ENCODE data around the gene GPR153. TPM values are rescaled to one million over a fixed set of nuclear protein-coding genes. Genes with fewer than 3 reads are reported as not detected.

The GPR153 gene
- 1.3 and 1.4 TPM in 2 replicates for polyA plus RNA-seq (2013)

GRCh38 chr1:6260961-6261614 is at the start of gene GPR153:
Gene GPR153, minus strand, starts transcription at chr1:6261098. Its CDS starts 6,193 bp downstream, at chr1:6254905.
- no peak within 1 kb of the TSS for H4K8ac ChIP-seq (ENCODE audit: low read depth, low read length)

GRCh38 chr1:6310116-6310848 is 49.4 kb upstream of the GPR153 start:
- H3K9ac ChIP-seq (ENCODE audit: low read length): no peak overlapping the region

More at GRCh38 chr1:6260961-6261614, at the start of gene GPR153:
- peaks cover 4% of the 10 kb centered on the region for H3K27me3 ChIP-seq (ENCODE audit: insufficient read depth, low read length)
- H2AFZ ChIP-seq (ENCODE audit: insufficient read depth, low read length, poor library complexity): peak within 1 kb of the TSS; percentile 26
- peak within 1 kb of the TSS; percentile 66 for H3K4me3 ChIP-seq (ENCODE audit: low read depth, low read length)
- no peaks in the 10 kb centered on the region for H3K36me3 ChIP-seq (ENCODE audit: control insufficient read depth in 1 of 2, insufficient read depth in 2 of 2, low read length in 2 of 2)
- no peaks in the 10 kb centered on the region for H3K9me3 ChIP-seq (ENCODE audit: insufficient read depth, low read depth, low read length)
- H4K12ac ChIP-seq (ENCODE audit: low read depth, low read length): no peak within 1 kb of the TSS
- H2BK5ac ChIP-seq (ENCODE audit: low read depth, low read length, poor library complexity): no peak within 1 kb of the TSS
- H2BK120ac ChIP-seq (ENCODE audit: insufficient read depth, low read length, poor library complexity): no peak within 1 kb of the TSS
- H3K23ac ChIP-seq (ENCODE audit: low read length): no peak within 1 kb of the TSS
- no peak within 1 kb of the TSS for H3K27ac ChIP-seq (ENCODE audit: low read depth, low read length)
- H3K79me2 ChIP-seq (ENCODE audit: control insufficient read depth, insufficient read depth, low read length, poor library complexity): no peaks in the 10 kb centered on the region
- no peak within 1 kb of the TSS for H3K9ac ChIP-seq (ENCODE audit: low read length)
- no CpG with 5 or more reads among the region's 78 CpGs for WGBS (ENCODE audit: extremely low coverage, insufficient coverage, insufficient read length)
- peak within 1 kb of the TSS; percentile 68 for H3K4me2 ChIP-seq (ENCODE audit: low read length)
- H4K91ac ChIP-seq (ENCODE audit: low read depth, low read length): no peak within 1 kb of the TSS
- no peak within 1 kb of the TSS for H2BK12ac ChIP-seq (ENCODE audit: low read length)
- no peaks in the 10 kb centered on the region for H3K79me1 ChIP-seq (ENCODE audit: low read length)
- no peak within 1 kb of the TSS for H3K14ac ChIP-seq (ENCODE audit: low read length)
- DNase-seq: peak in 1 of 2 donors; percentile 44
- no peak within 1 kb of the TSS for H3K4ac ChIP-seq (ENCODE audit: low read depth, low read length)
- no peak within 1 kb of the TSS for H3K18ac ChIP-seq (ENCODE audit: low read length)
- no peak within 1 kb of the TSS for H2AK5ac ChIP-seq (ENCODE audit: low read length)
- peaks cover 2 to 9% of the 10 kb centered on the region in 2 experiments for H3K4me1 ChIP-seq (ENCODE audit: control insufficient read depth in 1 of 2, insufficient read depth in 2 of 2, low read length in 2 of 2)

GRCh38 chr1:6309564-6309963 is 48.7 kb upstream of the GPR153 start:
- no peak for DNase-seq
- no peaks in the 10 kb centered on the region for H3K4me1 ChIP-seq (ENCODE audit: control insufficient read depth in 1 of 2, insufficient read depth in 2 of 2, low read length in 2 of 2)
- no peak overlapping the region for H3K18ac ChIP-seq (ENCODE audit: low read length)
- H3K9me3 ChIP-seq (ENCODE audit: insufficient read depth, low read depth, low read length): peaks cover 14% of the 10 kb centered on the region
- H3K79me1 ChIP-seq (ENCODE audit: low read length): no peaks in the 10 kb centered on the region
- no peak overlapping the region for H4K12ac ChIP-seq (ENCODE audit: low read depth, low read length)
- no peak overlapping the region for H2AK5ac ChIP-seq (ENCODE audit: low read length)
- no peak overlapping the region for H3K9ac ChIP-seq (ENCODE audit: low read length)
- peaks cover 0 to 3% of the 10 kb centered on the region in 2 experiments for H3K36me3 ChIP-seq (ENCODE audit: control insufficient read depth in 1 of 2, insufficient read depth in 2 of 2, low read length in 2 of 2)
- no peak overlapping the region for H3K14ac ChIP-seq (ENCODE audit: low read length)
- H3K4ac ChIP-seq (ENCODE audit: low read depth, low read length): no peak overlapping the region
- no CpG with 5 or more reads among the region's 7 CpGs for WGBS (ENCODE audit: extremely low coverage, insufficient coverage, insufficient read length)
- no peak overlapping the region for H3K4me2 ChIP-seq (ENCODE audit: low read length)
- no peak overlapping the region for H4K91ac ChIP-seq (ENCODE audit: low read depth, low read length)
- H3K27me3 ChIP-seq (ENCODE audit: insufficient read depth, low read length): no peaks in the 10 kb centered on the region
- no peak overlapping the region for H3K23ac ChIP-seq (ENCODE audit: low read length)
- H4K8ac ChIP-seq (ENCODE audit: low read depth, low read length): no peak overlapping the region
- H2BK12ac ChIP-seq (ENCODE audit: low read length): no peak overlapping the region
- no peaks in the 10 kb centered on the region for H3K79me2 ChIP-seq (ENCODE audit: control insufficient read depth, insufficient read depth, low read length, poor library complexity)
- no peak overlapping the region for H3K4me3 ChIP-seq (ENCODE audit: low read depth, low read length)
- no peak overlapping the region for H3K27ac ChIP-seq (ENCODE audit: low read depth, low read length)
- H2BK5ac ChIP-seq (ENCODE audit: low read depth, low read length, poor library complexity): no peak overlapping the region
- H2BK120ac ChIP-seq (ENCODE audit: insufficient read depth, low read length, poor library complexity): no peak overlapping the region
- H2AFZ ChIP-seq (ENCODE audit: insufficient read depth, low read length, poor library complexity): no peak overlapping the region

More at GRCh38 chr1:6310116-6310848, 49.4 kb upstream of the GPR153 start:
- H2AK5ac ChIP-seq (ENCODE audit: low read length): no peak overlapping the region
- no peak overlapping the region for H3K18ac ChIP-seq (ENCODE audit: low read length)
- H3K36me3 ChIP-seq (ENCODE audit: control insufficient read depth in 1 of 2, insufficient read depth in 2 of 2, low read length in 2 of 2): peaks cover 0 to 3% of the 10 kb centered on the region in 2 experiments
- no peak overlapping the region for H3K4me3 ChIP-seq (ENCODE audit: low read depth, low read length)
- H4K8ac ChIP-seq (ENCODE audit: low read depth, low read length): no peak overlapping the region
- no peak overlapping the region for H2BK5ac ChIP-seq (ENCODE audit: low read depth, low read length, poor library complexity)
- DNase-seq: no peak
- H2AFZ ChIP-seq (ENCODE audit: insufficient read depth, low read length, poor library complexity): no peak overlapping the region
- peaks cover 14% of the 10 kb centered on the region for H3K9me3 ChIP-seq (ENCODE audit: insufficient read depth, low read depth, low read length)
- H3K27ac ChIP-seq (ENCODE audit: low read depth, low read length): no peak overlapping the region
- H3K4me2 ChIP-seq (ENCODE audit: low read length): no peak overlapping the region
- WGBS (ENCODE audit: extremely low coverage, insufficient coverage, insufficient read length): no CpG with 5 or more reads among the region's 9 CpGs
- H2BK120ac ChIP-seq (ENCODE audit: insufficient read depth, low read length, poor library complexity): no peak overlapping the region
- H4K91ac ChIP-seq (ENCODE audit: low read depth, low read length): no peak overlapping the region
- no peak overlapping the region for H2BK12ac ChIP-seq (ENCODE audit: low read length)
- no peak overlapping the region for H4K12ac ChIP-seq (ENCODE audit: low read depth, low read length)
- no peaks in the 10 kb centered on the region for H3K79me2 ChIP-seq (ENCODE audit: control insufficient read depth, insufficient read depth, low read length, poor library complexity)
- no peaks in the 10 kb centered on the region for H3K4me1 ChIP-seq (ENCODE audit: control insufficient read depth in 1 of 2, insufficient read depth in 2 of 2, low read length in 2 of 2)
- no peak overlapping the region for H3K14ac ChIP-seq (ENCODE audit: low read length)
- H3K4ac ChIP-seq (ENCODE audit: low read depth, low read length): no peak overlapping the region
- H3K23ac ChIP-seq (ENCODE audit: low read length): no peak overlapping the region
- no peaks in the 10 kb centered on the region for H3K27me3 ChIP-seq (ENCODE audit: insufficient read depth, low read length)
- no peaks in the 10 kb centered on the region for H3K79me1 ChIP-seq (ENCODE audit: low read length)

- no peaks in the 10 kb centered on the region for H3K4me1 ChIP-seq (ENCODE audit: control insufficient read depth in 1 of 2, insufficient read depth in 2 of 2, low read length in 2 of 2)
- no peak overlapping the region for H3K4me3 ChIP-seq (ENCODE audit: low read depth, low read length)
- H3K4me2 ChIP-seq (ENCODE audit: low read length): no peak overlapping the region
- no peak overlapping the region for H2BK5ac ChIP-seq (ENCODE audit: low read depth, low read length, poor library complexity)
- H2AFZ ChIP-seq (ENCODE audit: insufficient read depth, low read length, poor library complexity): no peak overlapping the region
- H4K12ac ChIP-seq (ENCODE audit: low read depth, low read length): no peak overlapping the region
- no peaks in the 10 kb centered on the region for H3K79me2 ChIP-seq (ENCODE audit: control insufficient read depth, insufficient read depth, low read length, poor library complexity)
- no CpG with 5 or more reads among the region's 13 CpGs for WGBS (ENCODE audit: extremely low coverage, insufficient coverage, insufficient read length)
- H4K8ac ChIP-seq (ENCODE audit: low read depth, low read length): no peak overlapping the region
- no peak overlapping the region for H4K91ac ChIP-seq (ENCODE audit: low read depth, low read length)
- H2BK12ac ChIP-seq (ENCODE audit: low read length): no peak overlapping the region
- H3K9me3 ChIP-seq (ENCODE audit: insufficient read depth, low read depth, low read length): peaks cover 14% of the 10 kb centered on the region
- H3K4ac ChIP-seq (ENCODE audit: low read depth, low read length): no peak overlapping the region
- no peak overlapping the region for H3K9ac ChIP-seq (ENCODE audit: low read length)
- no peaks in the 10 kb centered on the region for H3K79me1 ChIP-seq (ENCODE audit: low read length)
- no peaks in the 10 kb centered on the region for H3K27me3 ChIP-seq (ENCODE audit: insufficient read depth, low read length)
- no peak overlapping the region for H3K18ac ChIP-seq (ENCODE audit: low read length)
- H3K23ac ChIP-seq (ENCODE audit: low read length): no peak overlapping the region
- peaks cover 0 to 3% of the 10 kb centered on the region in 2 experiments for H3K36me3 ChIP-seq (ENCODE audit: control insufficient read depth in 1 of 2, insufficient read depth in 2 of 2, low read length in 2 of 2)
- no peak overlapping the region for H3K27ac ChIP-seq (ENCODE audit: low read depth, low read length)
- H2BK120ac ChIP-seq (ENCODE audit: insufficient read depth, low read length, poor library complexity): no peak overlapping the region
- DNase-seq: no peak
- no peak overlapping the region for H3K14ac ChIP-seq (ENCODE audit: low read length)
- no peak overlapping the region for H2AK5ac ChIP-seq (ENCODE audit: low read length)
Measured at GRCh38 chr1:6308449-6308848, 47.6 kb upstream of the GPR153 start.
